Thymus (tissue), 11 donors: ENCODE measurements around the gene PADI3. TPM values are rescaled to one million over a fixed set of nuclear protein-coding genes. Genes with fewer than 3 reads are reported as not detected.

Experiments
- DNase-seq, 9 donors: peaks; one replicate each; pipeline ENCODE4 v3.0.0-alpha.2; 2013; ENCODE audit warnings: low spot score in 9 of 9, low read depth in 6 of 9, missing footprints in 1 of 9
- H3K27ac ChIP-seq, 2 donors: one replicate each; pipeline ENCODE4 v1.5.1; 2013; ENCODE audit warnings: control low read depth in 1 of 2, low read depth in 1 of 2, low read length in 1 of 2, mild to moderate bottlenecking in 1 of 2, moderate library complexity in 1 of 2
- H3K27me3 ChIP-seq, 2 donors: one replicate each; pipeline ENCODE4 v1.5.1; 2013; ENCODE audit warnings: low read length in 1 of 2; ENCODE audit not compliant: control insufficient read depth in 2 of 2, insufficient read depth in 1 of 2
- H3K36me3 ChIP-seq, 2 donors: one replicate each; pipeline ENCODE4 v1.5.1; 2013; ENCODE audit warnings: low read length in 1 of 2, mild to moderate bottlenecking in 1 of 2, moderate library complexity in 1 of 2; ENCODE audit not compliant: control insufficient read depth in 2 of 2, insufficient read depth in 2 of 2
- H3K4me1 ChIP-seq, 2 donors: one replicate each; pipeline ENCODE4 v1.5.1; 2013; ENCODE audit warnings: low read length in 2 of 2; ENCODE audit not compliant: control insufficient read depth in 2 of 2, insufficient read depth in 2 of 2
- H3K4me3 ChIP-seq, 2 donors: one replicate each; pipeline ENCODE4 v1.5.1; 2013; ENCODE audit warnings: low read length in 2 of 2, control low read depth in 1 of 2, mild to moderate bottlenecking in 1 of 2
- H3K9me3 ChIP-seq, 2 donors: one replicate each; pipeline ENCODE4 v1.5.1; 2013; ENCODE audit warnings: low read length in 1 of 2, mild to moderate bottlenecking in 1 of 2; ENCODE audit not compliant: control insufficient read depth in 2 of 2, insufficient read depth in 1 of 2
- WGBS: extraction: QIAGEN DNeasy Blood & Tissue Kit; methylation state at CpG from one replicate; pipeline ENCODE4 v1.1.7; 2013; 5-methylcytosine and 5-hydroxymethylcytosine counted together
- polyA plus RNA-seq: library from polyadenylated mRNA; stranded (reverse); fragments of 200-250 nt; gene quantifications from one replicate; pipeline ENCODE4 v1.2.3, GENCODE V29; 2013
- total RNA-seq: library from RNA; stranded (reverse); fragments of 120-200 nt; gene quantifications from one replicate; pipeline ENCODE4 v1.2.4, GENCODE V29; 2013
- donor health status: healthy.

PADI3 gene
- total and polyA plus RNA-seq, 2 donors = 0.09 to 0.27 TPM

DNA sequence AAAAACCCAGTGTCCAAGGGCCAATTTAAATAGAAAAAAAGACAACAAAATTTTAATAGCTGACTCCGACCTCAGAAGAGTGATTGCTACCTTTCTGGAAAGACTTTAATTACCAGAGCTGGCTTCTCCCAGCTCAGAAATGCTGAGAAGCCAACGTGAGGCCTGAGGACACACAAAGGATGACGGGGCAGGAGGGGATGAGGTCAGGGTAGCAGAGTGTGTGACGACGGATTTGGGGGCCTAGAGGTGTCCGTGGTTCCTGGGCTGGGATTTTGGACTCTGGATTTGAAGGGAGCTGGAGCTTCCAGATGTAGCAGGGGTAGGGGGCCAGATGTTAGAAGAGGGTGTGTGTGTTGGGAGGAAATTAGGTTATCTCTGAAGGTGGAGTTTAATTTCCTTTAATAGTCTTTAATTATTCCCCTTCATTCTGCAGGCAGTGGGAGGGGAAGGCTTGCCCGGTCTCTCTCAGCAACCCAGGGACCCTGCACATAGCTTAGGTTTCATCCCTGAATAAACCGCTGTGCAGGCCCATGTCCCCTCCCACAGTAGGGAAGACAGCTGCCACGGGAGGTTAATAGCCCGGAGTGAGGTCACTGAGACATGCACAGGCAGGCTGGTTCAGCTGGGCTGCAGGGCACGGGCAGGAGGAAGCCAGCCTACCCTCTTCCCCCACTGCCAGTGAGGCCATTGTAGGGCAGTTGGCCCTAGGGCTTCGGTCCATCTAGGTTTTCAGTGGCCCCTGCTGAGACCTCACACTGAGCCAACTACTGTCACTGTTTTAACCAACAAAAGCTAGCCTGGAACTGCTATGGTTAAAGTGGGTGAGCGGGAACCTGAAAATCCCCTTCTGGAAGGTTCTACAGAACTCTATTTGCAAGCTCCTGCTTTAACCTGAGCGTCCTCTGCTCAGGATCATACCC, 3.8 kb upstream of the PADI3 start:
- H3K36me3 ChIP-seq = no peaks in the 10 kb centered on the region
- 88% methylated on average over 14 of the region's 14 CpGs for WGBS
- no peaks in the 10 kb centered on the region for H3K9me3 ChIP-seq
- no peak overlapping the region for H3K27ac ChIP-seq
- H3K4me3 ChIP-seq = no peak overlapping the region
- H3K4me1 ChIP-seq = no peaks in the 10 kb centered on the region
- DNase-seq = no peak
- H3K27me3 ChIP-seq = peaks cover 0 to 22% of the 10 kb centered on the region in 2 donors

DNA sequence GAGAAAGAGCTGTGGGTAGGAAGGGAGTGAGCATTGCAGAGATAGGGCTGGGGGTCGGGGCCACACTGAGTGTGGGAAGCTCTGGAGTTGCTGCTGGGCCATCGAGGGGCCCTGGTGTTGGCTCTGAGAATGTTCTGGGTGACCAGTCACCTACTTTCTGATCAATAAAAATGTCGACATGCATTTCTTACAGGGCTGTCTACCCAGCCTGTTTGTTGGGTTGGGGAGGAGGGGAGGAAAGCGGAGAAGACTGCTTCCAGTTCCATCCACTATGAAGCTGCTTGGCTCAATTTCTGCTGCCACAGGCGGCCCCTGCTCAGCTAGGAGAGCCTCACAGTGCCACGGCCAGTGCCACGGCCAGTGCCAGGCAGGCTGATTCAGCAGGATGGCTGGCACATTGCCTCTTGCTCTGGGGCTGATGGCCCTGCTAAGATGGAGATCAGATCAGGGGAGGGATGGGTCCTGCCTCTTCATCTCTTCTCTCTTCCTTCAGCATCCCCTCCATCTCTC, 3.0 kb upstream of the PADI3 start:
- DNase-seq = no peak
- Histone ChIP-seq H3K4me1 (no peaks in the 10 kb centered on the region), H3K27me3 (peaks cover 0 to 14% of the 10 kb centered on the region in 2 donors), H3K9me3 (no peaks in the 10 kb centered on the region), H3K27ac (no peak overlapping the region), H3K36me3 (no peaks in the 10 kb centered on the region), H3K4me3 (no peak overlapping the region)
- WGBS = 89% methylated on average over 7 of the region's 7 CpGs

DNA sequence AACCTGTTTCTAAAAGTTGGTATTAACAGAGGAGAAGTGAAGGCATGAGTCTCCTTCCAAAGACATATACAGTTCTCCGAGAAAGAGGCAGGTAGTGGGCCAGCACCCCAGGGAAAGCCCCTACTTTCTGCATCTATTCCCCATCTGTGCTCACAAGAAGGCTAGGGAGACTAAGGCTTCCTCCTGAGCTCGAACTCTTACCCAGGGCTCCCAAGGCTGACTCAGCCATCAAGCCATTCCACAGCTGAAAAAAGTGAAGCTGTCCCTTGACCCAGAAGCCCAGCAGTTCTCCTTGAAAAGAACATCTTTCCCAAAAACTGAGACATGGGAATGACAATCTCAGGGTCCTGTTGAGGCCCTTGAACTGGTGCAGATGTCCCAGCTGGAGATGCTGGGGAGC, 1.9 kb upstream of the PADI3 start:
- H3K27ac ChIP-seq = no peak overlapping the region
- H3K4me3 ChIP-seq = no peak overlapping the region
- no peaks in the 10 kb centered on the region for H3K36me3 ChIP-seq
- H3K4me1 ChIP-seq = no peaks in the 10 kb centered on the region
- peaks cover 0 to 9% of the 10 kb centered on the region in 2 donors for H3K27me3 ChIP-seq
- DNase-seq = no peak
- WGBS = 88% methylated on average over 2 of the region's 2 CpGs
- H3K9me3 ChIP-seq = no peaks in the 10 kb centered on the region

- Histone ChIP-seq H3K4me3 (no peak overlapping the region), H3K27ac (no peak overlapping the region), H3K36me3 (no peaks in the 10 kb centered on the region), H3K4me1 (no peaks in the 10 kb centered on the region), H3K9me3 (no peaks in the 10 kb centered on the region), H3K27me3 (no peaks in the 10 kb centered on the region)
- DNase-seq = no peak
- 9% methylated on average over 7 of the region's 7 CpGs for WGBS
Observed at GRCh38 chr1:17250601-17251000, 1.7 kb downstream of the PADI3 start.

- WGBS = 92% methylated on average over 5 of the region's 5 CpGs
- H3K4me1 ChIP-seq = no peaks in the 10 kb centered on the region
- H3K4me3 ChIP-seq = no peak overlapping the region
- H3K27me3 ChIP-seq = no peaks in the 10 kb centered on the region
- DNase-seq = no peak
- no peak overlapping the region for H3K27ac ChIP-seq
- H3K36me3 ChIP-seq = no peaks in the 10 kb centered on the region
- H3K9me3 ChIP-seq = no peaks in the 10 kb centered on the region
Observed at GRCh38 chr1:17251246-17251645, 2.3 kb downstream of the PADI3 start.

DNA sequence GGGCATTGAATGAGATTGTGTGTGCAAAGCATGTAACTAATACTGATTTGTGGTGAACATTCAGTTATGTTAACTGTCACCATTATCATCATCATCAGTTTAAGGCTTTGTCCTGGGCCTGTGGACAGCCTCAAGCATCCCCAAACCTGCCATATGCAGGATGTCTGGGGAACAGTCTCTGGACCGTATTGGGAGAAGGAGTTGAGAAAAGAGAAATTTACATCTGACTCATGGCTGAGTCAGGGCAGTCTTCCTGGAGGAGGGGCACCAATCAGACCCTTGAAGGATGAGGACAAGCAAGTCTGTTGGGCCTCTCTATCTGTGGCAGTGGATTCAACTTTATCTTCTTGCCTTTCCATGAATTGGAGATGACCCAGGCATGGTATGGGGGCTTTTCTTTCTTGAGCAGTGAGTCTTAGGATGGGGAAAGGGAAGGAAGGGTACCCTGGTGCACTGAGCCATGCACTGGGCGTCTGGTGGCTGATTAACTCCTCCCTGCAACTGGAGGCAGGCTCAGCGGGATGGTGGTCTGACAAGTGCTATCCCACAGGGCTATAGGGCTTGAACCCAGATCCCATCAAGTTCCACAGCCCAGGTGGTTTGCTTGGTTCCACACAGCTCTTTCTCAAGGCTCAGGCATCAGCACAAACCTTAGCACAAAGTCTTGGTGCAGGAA, 2.9 kb downstream of the PADI3 start:
- Histone ChIP-seq H3K36me3 (no peaks in the 10 kb centered on the region), H3K4me1 (no peaks in the 10 kb centered on the region), H3K27ac (no peak overlapping the region), H3K27me3 (no peaks in the 10 kb centered on the region), H3K4me3 (no peak overlapping the region), H3K9me3 (no peaks in the 10 kb centered on the region)
- 84% methylated on average over 3 of the region's 3 CpGs for WGBS
- no peak for DNase-seq

DNA sequence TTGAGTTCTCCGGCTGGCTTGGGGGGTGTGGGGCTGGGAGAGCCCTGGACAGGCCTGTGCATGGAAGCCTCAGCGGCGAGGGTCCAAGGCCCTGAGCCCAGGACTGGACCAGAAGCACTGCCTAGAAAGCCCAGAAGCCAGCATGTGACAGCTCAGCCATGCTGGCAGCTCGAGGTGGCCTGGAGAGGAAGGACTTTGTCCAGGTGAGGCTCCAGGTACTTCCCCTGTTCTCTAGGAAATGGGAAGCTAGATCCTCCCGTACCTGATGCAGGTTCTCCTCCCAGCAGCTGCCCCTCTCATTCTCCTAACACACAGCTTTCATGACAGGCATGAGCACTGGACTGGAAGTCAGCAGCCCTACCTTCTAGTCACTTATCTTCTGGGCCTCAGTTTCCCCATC, 6.4 kb downstream of the PADI3 start:
- Histone ChIP-seq H3K36me3 (no peaks in the 10 kb centered on the region), H3K4me1 (no peaks in the 10 kb centered on the region), H3K27ac (no peak overlapping the region), H3K9me3 (no peaks in the 10 kb centered on the region), H3K27me3 (no peaks in the 10 kb centered on the region), H3K4me3 (no peak overlapping the region)
- DNase-seq = no peak
- WGBS = 88% methylated on average over 5 of the region's 5 CpGs

DNA sequence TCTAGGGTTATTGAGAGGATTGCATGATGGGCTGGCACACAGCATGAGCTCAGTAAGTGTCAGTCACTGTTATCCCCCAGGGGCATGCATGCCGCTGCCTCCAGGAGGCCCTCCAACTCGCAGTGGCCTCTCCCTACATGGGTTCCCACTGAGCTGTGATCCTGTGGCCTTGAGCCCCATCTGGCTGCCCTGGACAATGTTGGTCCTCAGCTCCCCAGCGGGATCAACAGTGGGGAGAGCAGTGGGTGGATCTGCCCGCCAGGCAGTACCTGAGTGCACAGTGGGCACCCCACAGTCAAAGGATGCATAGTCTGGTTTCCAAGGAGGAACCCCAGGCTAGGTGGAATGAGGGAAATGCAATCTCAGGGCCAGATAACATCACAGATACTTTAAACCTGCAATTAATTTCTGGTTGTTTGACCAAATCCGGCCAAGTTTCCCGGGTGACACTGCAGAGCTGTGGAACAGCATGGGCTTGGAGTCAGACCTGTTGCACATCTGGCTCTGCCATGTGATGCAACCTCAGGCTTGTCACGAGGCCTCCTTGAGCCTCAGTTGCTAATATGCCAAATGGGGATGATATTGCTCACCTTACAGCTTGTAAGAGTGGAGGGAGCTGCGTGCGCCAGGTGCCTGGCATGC, 9.3 kb downstream of the PADI3 start:
- Histone ChIP-seq H3K4me3 (no peak overlapping the region), H3K36me3 (no peaks in the 10 kb centered on the region), H3K27ac (no peak overlapping the region), H3K27me3 (no peaks in the 10 kb centered on the region), H3K9me3 (no peaks in the 10 kb centered on the region), H3K4me1 (no peaks in the 10 kb centered on the region)
- 90% methylated on average over 9 of the region's 9 CpGs for WGBS
- DNase-seq = no peak

- H3K9me3 ChIP-seq = no peaks in the 10 kb centered on the region
- no peaks in the 10 kb centered on the region for H3K36me3 ChIP-seq
- no peak overlapping the region for H3K4me3 ChIP-seq
- no peak for DNase-seq
- WGBS = 90% methylated on average over 6 of the region's 6 CpGs
- H3K27me3 ChIP-seq = no peaks in the 10 kb centered on the region
- no peaks in the 10 kb centered on the region for H3K4me1 ChIP-seq
- H3K27ac ChIP-seq = no peak overlapping the region
Observed at GRCh38 chr1:17258758-17259130, 9.8 kb downstream of the PADI3 start.
